Mammary epithelial cell (primary cell): ENCODE measurements around the gene HPCAL1.

ENCODE experiments used
- CTCF ChIP-seq, 2 donors: IDR thresholded peaks in 1 of 2; conservative IDR thresholded peaks in 1 of 2; 2 replicates each; pipeline ENCODE4 v1.5.1; 2011 to 2012; ENCODE audit warnings: inconsistent platforms in 2 of 2, low read length in 2 of 2, mild to moderate bottlenecking in 2 of 2, control low read depth in 1 of 2, low read depth in 1 of 2; ENCODE audit not compliant: insufficient read depth in 1 of 2; ENCODE audit errors: extremely low read depth in 1 of 2
- EZH2 ChIP-seq: IDR thresholded peaks from 2 replicates; pipeline ENCODE4 v1.6.1; 2012; ENCODE audit warnings: low read length, inconsistent platforms, borderline replicate concordance

DNA sequence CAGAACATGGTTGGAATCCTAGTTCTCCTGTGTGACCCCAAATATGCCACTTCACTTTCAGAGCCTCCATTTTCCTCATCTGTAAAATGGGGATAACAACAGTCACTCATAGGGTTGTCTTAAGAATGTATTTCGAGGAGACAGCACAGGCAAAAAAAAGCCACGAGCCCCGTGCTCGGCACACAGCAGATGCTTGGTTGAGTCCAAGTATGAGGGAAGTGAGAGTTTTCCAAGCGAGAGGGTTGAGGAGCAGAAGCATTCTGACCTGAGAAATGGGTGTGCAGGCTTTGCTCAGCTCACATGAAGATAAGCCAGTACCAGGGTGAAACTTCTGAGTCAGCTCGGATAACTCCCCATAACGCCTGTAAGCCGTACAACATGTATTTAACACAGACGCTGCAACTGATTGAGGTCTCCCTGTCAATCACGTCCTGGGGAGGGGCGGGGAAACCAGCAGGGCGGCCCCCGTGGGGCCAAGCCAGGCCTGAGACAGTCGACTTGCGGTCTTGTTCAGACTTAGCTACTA lies 168.4 kb downstream of the HPCAL1 start:
- TF ChIP-seq CTCF (conservative IDR thresholded peaks at IDR 0.05 in 1 of 2, IDR thresholded peaks at IDR 0.05 in 1 of 2; ENCODE audit: extremely low read depth in 1 of 2, insufficient read depth in 1 of 2, low read depth in 1 of 2, low read length in 2 of 2) (no peak), EZH2 (no peak)
